ENCODE results near the gene PPP1R15A.

Gene PPP1R15A

DNA sequence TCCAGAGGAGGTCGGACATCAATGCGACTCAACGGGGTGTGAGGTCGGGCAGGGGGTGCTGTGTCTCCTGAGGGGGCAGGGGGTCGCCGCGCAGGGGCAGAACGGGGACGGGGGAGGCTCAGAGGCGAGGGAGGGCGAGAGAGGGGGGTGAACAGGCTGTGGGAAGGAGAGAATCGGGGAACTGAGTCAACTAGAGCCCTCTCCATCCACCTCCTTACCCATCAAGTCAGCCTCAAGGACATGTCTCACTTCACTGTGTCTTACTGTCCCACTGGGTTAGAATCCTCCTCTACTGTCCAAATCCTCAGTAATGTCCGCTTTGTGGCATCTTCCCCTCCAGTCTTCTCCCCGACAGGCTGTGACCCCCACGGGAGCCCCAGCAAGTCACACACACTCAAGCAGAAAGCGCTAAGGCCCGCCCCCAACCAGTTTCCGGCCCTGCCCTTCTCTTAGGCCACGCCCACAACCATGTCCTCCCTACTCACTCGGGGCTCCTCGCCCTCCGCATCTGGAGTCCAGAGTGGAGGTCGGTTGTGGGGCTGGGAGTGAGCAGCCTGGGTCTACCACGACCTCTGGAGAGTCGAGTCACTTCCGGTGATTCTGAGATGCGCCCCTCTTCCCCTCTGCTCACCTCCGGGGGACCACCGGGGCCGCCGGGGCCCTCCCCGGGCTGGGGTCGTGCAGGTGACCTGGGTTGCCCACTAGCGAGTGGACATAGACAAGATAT is 13.1 kb upstream of the PPP1R15A start:
- no peak; the same call in 2 of the 3 replicates for ATAC-seq
- TF ChIP-seq GLIS3 (CRISPR knock-in tag; IDR thresholded peaks at IDR 0.05), result no peak
- TF ChIP-seq, protein P1, sequence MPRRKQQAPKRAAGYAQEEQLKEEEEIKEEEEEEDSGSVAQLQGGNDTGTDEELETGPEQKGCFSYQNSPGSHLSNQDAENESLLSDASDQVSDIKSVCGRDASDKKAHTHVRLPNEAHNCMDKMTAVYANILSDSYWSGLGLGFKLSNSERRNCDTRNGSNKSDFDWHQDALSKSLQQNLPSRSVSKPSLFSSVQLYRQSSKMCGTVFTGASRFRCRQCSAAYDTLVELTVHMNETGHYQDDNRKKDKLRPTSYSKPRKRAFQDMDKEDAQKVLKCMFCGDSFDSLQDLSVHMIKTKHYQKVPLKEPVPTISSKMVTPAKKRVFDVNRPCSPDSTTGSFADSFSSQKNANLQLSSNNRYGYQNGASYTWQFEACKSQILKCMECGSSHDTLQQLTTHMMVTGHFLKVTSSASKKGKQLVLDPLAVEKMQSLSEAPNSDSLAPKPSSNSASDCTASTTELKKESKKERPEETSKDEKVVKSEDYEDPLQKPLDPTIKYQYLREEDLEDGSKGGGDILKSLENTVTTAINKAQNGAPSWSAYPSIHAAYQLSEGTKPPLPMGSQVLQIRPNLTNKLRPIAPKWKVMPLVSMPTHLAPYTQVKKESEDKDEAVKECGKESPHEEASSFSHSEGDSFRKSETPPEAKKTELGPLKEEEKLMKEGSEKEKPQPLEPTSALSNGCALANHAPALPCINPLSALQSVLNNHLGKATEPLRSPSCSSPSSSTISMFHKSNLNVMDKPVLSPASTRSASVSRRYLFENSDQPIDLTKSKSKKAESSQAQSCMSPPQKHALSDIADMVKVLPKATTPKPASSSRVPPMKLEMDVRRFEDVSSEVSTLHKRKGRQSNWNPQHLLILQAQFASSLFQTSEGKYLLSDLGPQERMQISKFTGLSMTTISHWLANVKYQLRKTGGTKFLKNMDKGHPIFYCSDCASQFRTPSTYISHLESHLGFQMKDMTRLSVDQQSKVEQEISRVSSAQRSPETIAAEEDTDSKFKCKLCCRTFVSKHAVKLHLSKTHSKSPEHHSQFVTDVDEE (CRISPR knock-in tag; IDR thresholded peaks at IDR 0.05), result no peak
- TF ChIP-seq RARB (CRISPR knock-in tag; IDR thresholded peaks at IDR 0.05), result no peak
- TF ChIP-seq, protein P2, sequence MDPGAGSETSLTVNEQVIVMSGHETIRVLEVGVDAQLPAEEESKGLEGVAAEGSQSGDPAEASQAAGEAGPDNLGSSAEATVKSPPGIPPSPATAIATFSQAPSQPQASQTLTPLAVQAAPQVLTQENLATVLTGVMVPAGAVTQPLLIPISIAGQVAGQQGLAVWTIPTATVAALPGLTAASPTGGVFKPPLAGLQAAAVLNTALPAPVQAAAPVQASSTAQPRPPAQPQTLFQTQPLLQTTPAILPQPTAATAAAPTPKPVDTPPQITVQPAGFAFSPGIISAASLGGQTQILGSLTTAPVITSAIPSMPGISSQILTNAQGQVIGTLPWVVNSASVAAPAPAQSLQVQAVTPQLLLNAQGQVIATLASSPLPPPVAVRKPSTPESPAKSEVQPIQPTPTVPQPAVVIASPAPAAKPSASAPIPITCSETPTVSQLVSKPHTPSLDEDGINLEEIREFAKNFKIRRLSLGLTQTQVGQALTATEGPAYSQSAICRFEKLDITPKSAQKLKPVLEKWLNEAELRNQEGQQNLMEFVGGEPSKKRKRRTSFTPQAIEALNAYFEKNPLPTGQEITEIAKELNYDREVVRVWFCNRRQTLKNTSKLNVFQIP (CRISPR knock-in tag; IDR thresholded peaks at IDR 0.05; ENCODE audit: borderline replicate concordance, low read depth), result no peak
- TF ChIP-seq ZC3H10 (CRISPR knock-in tag; IDR thresholded peaks at IDR 0.05), result no peak
- no peak for TF ChIP-seq TOX (CRISPR knock-in tag; IDR thresholded peaks at IDR 0.05; ENCODE audit: borderline replicate concordance)
- no peak for TF ChIP-seq ZFP30 (CRISPR knock-in tag; IDR thresholded peaks at IDR 0.05)
- TF ChIP-seq ZNF70 (CRISPR knock-in tag; IDR thresholded peaks at IDR 0.05), result no peak

DNA sequence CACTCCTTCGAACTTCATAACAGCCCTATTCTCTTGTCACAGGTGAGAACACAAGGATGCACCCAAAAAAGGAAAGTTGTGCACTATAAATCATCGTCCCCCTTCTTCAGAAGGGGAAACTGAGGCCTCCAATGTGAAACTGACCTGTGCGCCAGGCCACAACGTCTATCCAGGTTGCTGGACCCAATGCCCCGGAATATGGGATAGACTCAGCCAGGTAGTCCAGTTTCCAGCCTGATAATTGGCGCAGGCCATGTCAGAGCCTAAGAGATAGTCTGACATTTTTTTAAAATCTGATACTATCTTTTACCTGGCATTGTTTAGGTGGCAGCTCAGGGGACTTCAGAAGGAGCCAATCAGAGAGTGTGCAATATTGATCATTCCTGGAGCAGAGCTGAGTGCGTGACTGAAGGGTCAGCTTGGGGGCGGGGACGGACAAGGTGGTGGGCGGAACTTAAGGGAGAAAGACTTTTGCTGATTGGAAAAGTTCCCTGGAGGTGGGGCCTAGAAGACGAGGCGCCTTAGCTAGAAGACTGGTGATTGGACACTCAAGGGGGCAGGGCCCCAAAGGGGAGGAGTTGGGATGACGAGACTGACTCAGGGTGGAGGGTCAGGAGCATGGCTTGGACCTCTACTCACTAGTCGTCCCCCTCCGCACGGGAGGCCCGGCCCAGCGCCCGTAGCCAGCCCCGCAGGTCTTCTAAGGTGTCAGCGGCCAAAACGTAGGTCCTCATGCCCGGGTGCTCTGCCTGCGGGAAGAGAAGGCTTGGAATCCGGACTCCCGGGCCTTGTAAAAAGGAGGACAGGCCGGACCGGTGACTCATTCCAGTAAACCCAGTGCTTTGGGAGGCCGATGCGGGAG is 12.3 kb upstream of the PPP1R15A start:
- ATAC-seq, result no peak; the same call in 2 of the 3 replicates
- TF ChIP-seq TCF4 (CRISPR knock-in tag; IDR thresholded peaks at IDR 0.05; ENCODE audit: borderline replicate concordance) (no peak), ZNF8 (CRISPR knock-in tag; IDR thresholded peaks at IDR 0.05) (no peak), ZFP3 (CRISPR knock-in tag; IDR thresholded peaks at IDR 0.05) (no peak), ZNF70 (CRISPR knock-in tag; IDR thresholded peaks at IDR 0.05) (no peak), SNAI2 (CRISPR knock-in tag; IDR thresholded peaks at IDR 0.05) (no peak), RARB (CRISPR knock-in tag; IDR thresholded peaks at IDR 0.05) (no peak), CSDC2 (CRISPR knock-in tag; IDR thresholded peaks at IDR 0.05) (no peak), BACH2 (CRISPR knock-in tag; IDR thresholded peaks at IDR 0.05; ENCODE audit: borderline replicate concordance) (no peak)
- TF ChIP-seq, protein P2 (CRISPR knock-in tag; IDR thresholded peaks at IDR 0.05; ENCODE audit: borderline replicate concordance, low read depth), result no peak

DNA sequence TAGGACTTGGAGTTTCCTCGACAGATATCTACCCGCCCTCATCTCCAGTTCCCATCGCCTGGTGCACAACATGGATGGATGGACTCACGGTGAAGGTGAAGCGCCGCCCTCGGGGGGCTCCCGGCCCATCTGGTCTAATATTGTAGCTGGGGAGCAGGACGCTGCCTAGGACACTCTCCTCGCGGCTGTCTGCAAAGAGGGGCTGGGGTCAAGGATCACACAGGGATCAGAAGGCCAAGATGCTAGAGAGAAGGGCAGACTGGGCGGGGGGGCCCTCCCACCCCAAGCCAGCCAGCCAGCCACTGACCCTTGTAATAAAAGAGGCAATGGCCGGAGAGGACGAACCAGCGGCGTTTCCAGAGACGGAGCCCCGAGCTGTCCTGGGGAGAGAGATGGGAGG is 10.9 kb upstream of the PPP1R15A start:
- no peak for ATAC-seq

DNA sequence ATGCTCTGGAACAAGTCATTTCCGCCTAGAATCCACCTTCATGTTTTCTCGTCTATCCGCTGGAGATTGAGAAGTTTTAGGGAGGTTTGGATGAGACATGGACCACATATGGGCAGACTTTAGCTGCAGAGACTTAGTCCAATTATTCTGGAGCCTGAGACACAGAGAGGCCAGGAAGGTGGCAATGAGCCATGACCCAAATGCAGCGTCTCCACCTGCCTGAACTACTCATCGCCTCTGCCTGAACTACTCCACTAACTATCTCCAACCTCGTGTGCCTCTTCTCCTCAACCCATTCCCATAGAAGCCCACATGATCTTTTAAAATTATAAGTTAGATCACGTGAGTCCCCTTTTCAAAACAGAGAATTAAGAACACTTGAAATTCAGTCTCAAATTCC is 9.4 kb upstream of the PPP1R15A start:
- no peak for ATAC-seq
- TF ChIP-seq ZNF8 (CRISPR knock-in tag; IDR thresholded peaks at IDR 0.05) (no peak), GLIS3 (CRISPR knock-in tag; IDR thresholded peaks at IDR 0.05) (no peak), ZC3H10 (CRISPR knock-in tag; IDR thresholded peaks at IDR 0.05) (no peak), ISL1 (CRISPR knock-in tag; IDR thresholded peaks at IDR 0.05) (no peak), SNAI2 (CRISPR knock-in tag; IDR thresholded peaks at IDR 0.05) (no peak)

More for the DNA sequence above, 10.9 kb upstream of the PPP1R15A start:
- TF ChIP-seq TCF4 (CRISPR knock-in tag; IDR thresholded peaks at IDR 0.05; ENCODE audit: borderline replicate concordance) (no peak), CSDC2 (CRISPR knock-in tag; IDR thresholded peaks at IDR 0.05) (no peak), ESRRG (CRISPR knock-in tag; IDR thresholded peaks at IDR 0.05) (no peak), ARNTL (CRISPR knock-in tag; IDR thresholded peaks at IDR 0.05; ENCODE audit: borderline replicate concordance, low read depth) (no peak), OSR1 (CRISPR knock-in tag; IDR thresholded peaks at IDR 0.05) (no peak), ZFP3 (CRISPR knock-in tag; IDR thresholded peaks at IDR 0.05) (no peak), ZNF8 (CRISPR knock-in tag; IDR thresholded peaks at IDR 0.05) (no peak), TOX (CRISPR knock-in tag; IDR thresholded peaks at IDR 0.05; ENCODE audit: borderline replicate concordance) (no peak), ISL1 (CRISPR knock-in tag; IDR thresholded peaks at IDR 0.05) (no peak)
- TF ChIP-seq, protein P3, sequence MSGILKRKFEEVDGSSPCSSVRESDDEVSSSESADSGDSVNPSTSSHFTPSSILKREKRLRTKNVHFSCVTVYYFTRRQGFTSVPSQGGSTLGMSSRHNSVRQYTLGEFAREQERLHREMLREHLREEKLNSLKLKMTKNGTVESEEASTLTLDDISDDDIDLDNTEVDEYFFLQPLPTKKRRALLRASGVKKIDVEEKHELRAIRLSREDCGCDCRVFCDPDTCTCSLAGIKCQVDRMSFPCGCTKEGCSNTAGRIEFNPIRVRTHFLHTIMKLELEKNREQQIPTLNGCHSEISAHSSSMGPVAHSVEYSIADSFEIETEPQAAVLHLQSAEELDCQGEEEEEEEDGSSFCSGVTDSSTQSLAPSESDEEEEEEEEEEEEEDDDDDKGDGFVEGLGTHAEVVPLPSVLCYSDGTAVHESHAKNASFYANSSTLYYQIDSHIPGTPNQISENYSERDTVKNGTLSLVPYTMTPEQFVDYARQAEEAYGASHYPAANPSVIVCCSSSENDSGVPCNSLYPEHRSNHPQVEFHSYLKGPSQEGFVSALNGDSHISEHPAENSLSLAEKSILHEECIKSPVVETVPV (CRISPR knock-in tag; IDR thresholded peaks at IDR 0.05), result no peak

Data from SK-N-SH treated with all-trans-retinoic acid at 6 μM for 48 hours (cell line).